ENCODE data around the gene CRYZL1. TPM values are rescaled to one million over a fixed set of nuclear protein-coding genes. Genes with fewer than 3 reads are reported as not detected.

The CRYZL1 gene
- total RNA-seq, 2 donors from 2014 or later, result 31.5 to 36.0 TPM

GRCh38 chr21:33661146-33661545 is 19.6 kb upstream of the CRYZL1 start:
- no peaks in the 10 kb centered on the region for H3K9me3 ChIP-seq
- peaks cover 14% of the 10 kb centered on the region for H3K4me1 ChIP-seq
- intact Hi-C loops (cut with DNase I), result no loop called here

GRCh38 chr21:33660406-33660805 is 18.9 kb upstream of the CRYZL1 start:
- no peaks in the 10 kb centered on the region for H3K27me3 ChIP-seq
- no peaks in the 10 kb centered on the region for H3K36me3 ChIP-seq
- peaks cover 14% of the 10 kb centered on the region for H3K4me1 ChIP-seq
- DNase-seq, result no peak
- intact Hi-C loops (cut with DNase I), result no loop called here
- no peak for TF ChIP-seq CTCF (IDR thresholded peaks at IDR 0.05)
- H3K9me3 ChIP-seq, result no peaks in the 10 kb centered on the region
- no peak overlapping the region for H3K9ac ChIP-seq (ENCODE audit: low read depth in 2 of 2, low read length in 2 of 2)
- H3K27ac ChIP-seq, result no peak overlapping the region
- no peak overlapping the region for H3K4me3 ChIP-seq

More at GRCh38 chr21:33661146-33661545, 19.6 kb upstream of the CRYZL1 start:
- Histone ChIP-seq H3K4me3 (no peak overlapping the region), H3K27ac (no peak overlapping the region), H3K9ac (ENCODE audit: low read depth in 2 of 2, low read length in 2 of 2) (no peak overlapping the region), H3K27me3 (no peaks in the 10 kb centered on the region), H3K36me3 (no peaks in the 10 kb centered on the region)
- DNase-seq, result no peak
- TF ChIP-seq CTCF (IDR thresholded peaks at IDR 0.05), result no peak

GRCh38 chr21:33659568-33659949 is 18.0 kb upstream of the CRYZL1 start:
- H3K36me3 ChIP-seq, result no peaks in the 10 kb centered on the region
- no peaks in the 10 kb centered on the region for H3K9me3 ChIP-seq
- intact Hi-C loops (cut with DNase I), result no loop called here
- no peak overlapping the region for H3K4me3 ChIP-seq
- H3K9ac ChIP-seq (ENCODE audit: low read depth in 2 of 2, low read length in 2 of 2), result no peak overlapping the region
- H3K27me3 ChIP-seq, result no peaks in the 10 kb centered on the region
- no peak for DNase-seq
- no peak for TF ChIP-seq CTCF (IDR thresholded peaks at IDR 0.05)
- peaks cover 14% of the 10 kb centered on the region for H3K4me1 ChIP-seq
- H3K27ac ChIP-seq, result no peak overlapping the region

GRCh38 chr21:33658919-33659567 is 17.5 kb upstream of the CRYZL1 start:
- H3K9me3 ChIP-seq, result no peaks in the 10 kb centered on the region
- H3K9ac ChIP-seq (ENCODE audit: low read depth in 2 of 2, low read length in 2 of 2), result no peak overlapping the region
- H3K27me3 ChIP-seq, result no peaks in the 10 kb centered on the region
- intact Hi-C loops (cut with DNase I), result no loop called here
- DNase-seq, result no peak
- H3K4me3 ChIP-seq, result no peak overlapping the region
- H3K27ac ChIP-seq, result no peak overlapping the region
- TF ChIP-seq CTCF (IDR thresholded peaks at IDR 0.05), result no peak
- no peaks in the 10 kb centered on the region for H3K36me3 ChIP-seq
- peaks cover 14% of the 10 kb centered on the region for H3K4me1 ChIP-seq

- H3K9me3 ChIP-seq, result no peaks in the 10 kb centered on the region
- intact Hi-C loops (cut with DNase I), result no loop called here
- DNase-seq, result peak; percentile 22
- H3K27ac ChIP-seq, result peak overlapping the region; percentile 37
- TF ChIP-seq CTCF (IDR thresholded peaks at IDR 0.05), result no peak
- H3K36me3 ChIP-seq, result no peaks in the 10 kb centered on the region
- H3K9ac ChIP-seq (ENCODE audit: low read depth in 2 of 2, low read length in 2 of 2), result no peak overlapping the region
- H3K4me3 ChIP-seq, result no peak overlapping the region
- peaks cover 14% of the 10 kb centered on the region for H3K4me1 ChIP-seq
- no peaks in the 10 kb centered on the region for H3K27me3 ChIP-seq
Measured at GRCh38 chr21:33657124-33657820, 15.7 kb upstream of the CRYZL1 start.

Measured in colonic mucosa (tissue), 4 donors.